ENCODE results near the gene SCO2. TPM values are rescaled to one million over a fixed set of nuclear protein-coding genes. Genes with fewer than 3 reads are reported as not detected.

The SCO2 gene
- polyA plus RNA-seq, 3 donors: 39.5 to 101 (median 69.6) TPM

DNA sequence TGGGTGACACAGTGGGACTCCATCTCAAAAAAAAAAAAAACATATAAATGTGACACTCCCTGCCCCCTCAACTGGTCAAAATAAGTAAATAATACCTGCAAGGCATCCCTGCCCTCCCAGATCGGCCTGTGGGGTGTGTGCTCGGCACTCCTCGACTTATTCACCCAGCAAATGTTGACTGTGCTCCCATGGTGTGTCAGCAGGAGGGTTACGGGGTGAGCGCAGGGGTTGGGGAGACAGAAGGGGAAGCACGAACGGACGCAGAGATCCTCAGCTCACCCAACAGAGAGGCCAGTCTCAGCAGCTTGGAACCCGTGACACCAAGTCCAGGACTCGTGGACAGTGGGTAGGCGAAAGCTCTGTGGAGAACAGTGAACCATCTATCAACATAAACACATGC, 45.7 kb downstream of the SCO2 start:
- peaks cover 6% of the 10 kb centered on the region for H3K4me1 Mint-ChIP-seq
- Histone ChIP-seq H3K9me3 (replicated peaks in 1 of 2; ENCODE audit: control insufficient read depth in 1 of 2, insufficient read depth in 1 of 2, low read length in 2 of 2) (no peaks in the 10 kb centered on the region), H3K36me3 (replicated peaks in 1 of 2; ENCODE audit: control insufficient read depth in 1 of 2, insufficient read depth in 2 of 2, low read length in 2 of 2) (no peaks in the 10 kb centered on the region), H3K27ac (ENCODE audit: low read depth in 1 of 2, low read length in 2 of 2) (no peak overlapping the region), H2AFZ (ENCODE audit: insufficient read depth, low read depth, low read length, poor library complexity, severe bottlenecking) (no peak overlapping the region), H3K79me2 (ENCODE audit: insufficient read depth, low read length) (no peaks in the 10 kb centered on the region), H3K9ac (ENCODE audit: insufficient read depth, low read length, poor library complexity, severe bottlenecking) (no peak overlapping the region), H3K4me1 (ENCODE audit: control insufficient read depth in 1 of 2, insufficient read depth in 2 of 2, low read length in 2 of 2) (peaks cover 9 to 22% of the 10 kb centered on the region in 2 donors), H4K20me1 (ENCODE audit: insufficient read depth, low read length) (no peaks in the 10 kb centered on the region), H3K27me3 (ENCODE audit: control insufficient read depth in 2 of 2, insufficient read depth in 2 of 2, low read length in 2 of 2) (peaks cover 9 to 48% of the 10 kb centered on the region in 2 donors), H3K4me3 (replicated peaks in 1 of 3; ENCODE audit: low read depth in 2 of 3, low read length in 3 of 3) (no peak overlapping the region), H3K4me2 (replicated peaks; ENCODE audit: extremely low read depth, low read length, poor library complexity, severe bottlenecking) (no peak overlapping the region)
- H3K27me3 Mint-ChIP-seq (ENCODE audit: low read depth in 3 of 3): peaks cover 37 to 76% (median 42%) of the 10 kb centered on the region in 3 donors
- peak overlapping the region in 1 of 2 donors; percentile 82 for H3K4me3 Mint-ChIP-seq
- peaks cover 0 to 2% of the 10 kb centered on the region in 2 donors for H3K36me3 Mint-ChIP-seq
- peak overlapping the region in 1 of 7 donors; percentile 61 for H3K27ac Mint-ChIP-seq
- peaks cover 0 to 12% (median 6%) of the 10 kb centered on the region in 7 donors for H3K9me3 Mint-ChIP-seq
- TF ChIP-seq, protein P1, sequence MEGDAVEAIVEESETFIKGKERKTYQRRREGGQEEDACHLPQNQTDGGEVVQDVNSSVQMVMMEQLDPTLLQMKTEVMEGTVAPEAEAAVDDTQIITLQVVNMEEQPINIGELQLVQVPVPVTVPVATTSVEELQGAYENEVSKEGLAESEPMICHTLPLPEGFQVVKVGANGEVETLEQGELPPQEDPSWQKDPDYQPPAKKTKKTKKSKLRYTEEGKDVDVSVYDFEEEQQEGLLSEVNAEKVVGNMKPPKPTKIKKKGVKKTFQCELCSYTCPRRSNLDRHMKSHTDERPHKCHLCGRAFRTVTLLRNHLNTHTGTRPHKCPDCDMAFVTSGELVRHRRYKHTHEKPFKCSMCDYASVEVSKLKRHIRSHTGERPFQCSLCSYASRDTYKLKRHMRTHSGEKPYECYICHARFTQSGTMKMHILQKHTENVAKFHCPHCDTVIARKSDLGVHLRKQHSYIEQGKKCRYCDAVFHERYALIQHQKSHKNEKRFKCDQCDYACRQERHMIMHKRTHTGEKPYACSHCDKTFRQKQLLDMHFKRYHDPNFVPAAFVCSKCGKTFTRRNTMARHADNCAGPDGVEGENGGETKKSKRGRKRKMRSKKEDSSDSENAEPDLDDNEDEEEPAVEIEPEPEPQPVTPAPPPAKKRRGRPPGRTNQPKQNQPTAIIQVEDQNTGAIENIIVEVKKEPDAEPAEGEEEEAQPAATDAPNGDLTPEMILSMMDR (IDR thresholded peaks at IDR 0.05): no peak
- WGBS (ENCODE audit: insufficient coverage): 54% methylated on average over 6 of the region's 11 CpGs
- intact Hi-C loops (cut with micrococcal nuclease): no loop called here
- DNase-seq: no peak

DNA sequence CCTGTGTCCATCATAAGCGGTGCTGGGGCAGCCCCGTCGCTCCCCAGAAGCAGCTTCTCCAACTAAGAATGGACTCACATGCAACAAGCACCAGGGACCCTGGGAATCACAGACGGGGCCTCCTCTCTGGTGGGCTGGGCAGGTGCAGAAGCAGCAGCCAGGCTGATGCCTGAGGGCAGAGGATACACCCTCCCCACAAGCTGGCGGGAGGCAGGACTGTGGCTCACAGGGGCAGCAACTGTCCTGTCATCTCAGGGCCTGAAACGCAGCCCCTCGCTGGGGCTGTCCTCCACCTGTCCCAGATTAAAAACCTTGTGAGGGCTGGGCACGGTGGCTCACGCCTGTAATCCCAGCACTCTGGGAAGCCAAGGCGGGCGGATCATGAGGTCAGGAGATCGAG, 47.5 kb downstream of the SCO2 start:
- Histone ChIP-seq H4K20me1 (ENCODE audit: insufficient read depth, low read length) (peaks cover 14% of the 10 kb centered on the region), H3K79me2 (ENCODE audit: insufficient read depth, low read length) (peaks cover 15% of the 10 kb centered on the region), H3K9me3 (replicated peaks in 1 of 2; ENCODE audit: control insufficient read depth in 1 of 2, insufficient read depth in 1 of 2, low read length in 2 of 2) (no peaks in the 10 kb centered on the region), H2AFZ (ENCODE audit: insufficient read depth, low read depth, low read length, poor library complexity, severe bottlenecking) (no peak overlapping the region), H3K4me1 (ENCODE audit: control insufficient read depth in 1 of 2, insufficient read depth in 2 of 2, low read length in 2 of 2) (peaks cover 22 to 36% of the 10 kb centered on the region in 2 donors), H3K9ac (ENCODE audit: insufficient read depth, low read length, poor library complexity, severe bottlenecking) (no peak overlapping the region), H3K36me3 (replicated peaks in 1 of 2; ENCODE audit: control insufficient read depth in 1 of 2, insufficient read depth in 2 of 2, low read length in 2 of 2) (no peaks in the 10 kb centered on the region), H3K4me2 (replicated peaks; ENCODE audit: extremely low read depth, low read length, poor library complexity, severe bottlenecking) (no peak overlapping the region), H3K4me3 (replicated peaks in 1 of 3; ENCODE audit: low read depth in 2 of 3, low read length in 3 of 3) (no peak overlapping the region), H3K27ac (ENCODE audit: low read depth in 1 of 2, low read length in 2 of 2) (no peak overlapping the region), H3K27me3 (ENCODE audit: control insufficient read depth in 2 of 2, insufficient read depth in 2 of 2, low read length in 2 of 2) (peaks cover 9 to 40% of the 10 kb centered on the region in 2 donors)
- peaks cover 4% of the 10 kb centered on the region in 2 donors for H3K36me3 Mint-ChIP-seq
- 98% methylated on average over 5 of the region's 12 CpGs for WGBS (ENCODE audit: insufficient coverage)
- H3K9me3 Mint-ChIP-seq: peaks cover 0 to 12% (median 6%) of the 10 kb centered on the region in 7 donors
- no peak for DNase-seq
- peaks cover 33 to 64% (median 42%) of the 10 kb centered on the region in 3 donors for H3K27me3 Mint-ChIP-seq (ENCODE audit: low read depth in 3 of 3)
- H3K4me1 Mint-ChIP-seq: peaks cover 19% of the 10 kb centered on the region
- no peak overlapping the region for H3K27ac Mint-ChIP-seq
- intact Hi-C loops (cut with micrococcal nuclease): no loop called here
- TF ChIP-seq, protein P1 (IDR thresholded peaks at IDR 0.05): no peak
- peak overlapping the region in 1 of 2 donors; percentile 39 for H3K4me3 Mint-ChIP-seq
